GM18867 (cell line): ENCODE measurements around the gene PAOX.
"Not testable (repeated sequence)": the region's sequence is repeated elsewhere in the genome, so short reads cannot be mapped to it uniquely, and the experiment has no call there.

Experiments
- ATAC-seq: cut with Tn5 transposase; IDR thresholded peaks from one replicate; pipeline ENCODE4 v1.9.1; 2021; ENCODE audit warnings: mild to moderate bottlenecking, moderate library complexity; ENCODE audit not compliant: unreplicated experiment

The PAOX gene

DNA sequence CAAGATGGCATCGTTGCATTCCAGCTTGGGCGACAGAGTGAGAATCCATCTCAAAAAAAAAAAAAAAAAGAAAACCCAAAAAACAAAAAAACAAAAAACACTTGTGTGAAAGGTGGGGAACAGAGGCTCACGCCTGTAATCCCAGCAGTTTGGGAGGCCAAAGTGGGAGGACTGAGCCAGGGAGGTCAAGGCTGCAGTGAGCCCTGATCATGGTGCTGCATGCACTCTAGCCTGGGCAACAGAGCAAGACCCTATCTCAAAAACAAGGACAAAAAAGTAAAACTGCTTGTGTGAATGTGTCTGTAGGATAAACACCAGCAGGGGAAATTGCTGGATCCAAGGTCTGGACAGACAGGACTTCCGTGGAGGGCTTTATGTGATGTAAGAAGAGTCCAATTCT lies 4.5 kb downstream of the PAOX start:
- ATAC-seq, result no peak

DNA sequence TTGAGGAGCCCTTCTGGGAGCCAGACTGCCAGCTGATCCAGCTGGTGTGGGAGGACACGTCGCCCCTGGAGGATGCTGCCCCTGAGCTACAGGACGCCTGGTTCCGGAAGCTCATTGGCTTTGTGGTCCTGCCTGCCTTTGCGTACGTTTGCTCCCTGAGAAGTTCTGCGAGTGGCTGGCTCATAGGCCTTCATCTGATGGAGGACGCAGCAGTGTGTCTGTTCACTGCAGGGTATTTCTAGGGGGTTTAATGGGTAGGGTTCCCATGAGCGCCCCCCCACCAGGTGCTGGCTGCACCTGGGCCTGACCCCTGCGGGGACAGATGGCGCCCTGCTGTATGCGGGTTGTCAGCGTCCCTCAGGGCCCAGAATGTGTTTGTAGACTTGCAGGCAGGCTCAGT lies 5.0 kb downstream of the PAOX start:
- no peak for ATAC-seq

- no peak for ATAC-seq
These were observed 6.2 kb downstream of the PAOX start for GRCh38 chr10:133385214-133385613.

DNA sequence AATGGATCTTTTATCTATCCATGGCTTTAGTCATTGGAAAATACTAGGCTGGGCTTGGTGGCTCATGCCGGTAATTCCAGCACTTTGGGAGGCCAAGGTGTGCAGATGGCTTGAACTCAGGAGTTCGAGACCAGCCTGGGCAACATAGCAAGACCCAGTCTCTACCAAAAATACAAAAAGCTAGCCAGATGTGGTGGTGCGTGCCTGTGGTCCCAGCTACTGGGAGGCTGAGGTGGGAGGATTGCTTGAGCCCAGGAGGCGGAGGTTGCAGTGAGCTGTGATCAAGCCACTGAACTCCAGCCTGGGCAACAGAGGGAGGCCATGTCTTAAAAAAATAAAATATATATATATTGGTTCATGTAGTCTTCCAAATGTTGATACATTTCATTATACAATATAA lies 7.9 kb downstream of the PAOX start:
- not testable (repeated sequence) for ATAC-seq

DNA sequence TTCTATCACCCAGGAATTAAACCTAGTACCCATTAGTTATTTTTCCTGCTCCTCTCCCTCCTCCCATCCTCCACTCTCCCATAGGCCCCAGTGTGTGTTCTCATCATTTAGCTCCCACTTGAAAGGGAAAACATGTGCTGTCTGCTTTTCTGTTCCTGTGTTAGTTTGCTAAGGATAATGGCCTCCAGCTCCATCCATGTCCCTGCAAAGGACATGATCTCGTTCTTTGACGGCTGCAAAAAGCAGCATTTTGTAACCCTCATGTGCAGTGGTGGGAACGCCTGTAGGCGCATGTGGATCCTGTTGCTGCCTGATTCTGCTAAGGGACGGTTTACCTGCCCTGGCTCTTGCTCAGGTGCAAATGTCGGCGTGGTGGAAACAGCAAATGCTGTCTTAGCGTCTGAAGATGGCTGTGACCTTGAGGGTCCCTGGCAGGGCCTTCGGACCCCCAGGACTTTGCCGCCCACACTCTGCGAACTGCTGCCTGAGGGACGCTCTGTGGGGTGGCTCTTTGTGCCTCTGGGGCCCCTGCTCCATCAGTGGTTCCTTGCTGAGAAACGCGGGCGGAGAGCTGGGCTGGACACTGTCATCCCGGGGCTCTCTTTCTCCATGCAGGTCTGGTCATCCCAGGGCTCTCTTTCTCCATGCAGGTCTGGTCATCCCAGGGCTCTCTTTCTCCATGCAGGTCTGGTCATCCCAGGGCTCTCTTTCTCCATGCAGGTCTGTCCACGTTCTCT lies 9.3 kb downstream of the PAOX start:
- ATAC-seq, result peak; percentile 6

GRCh38 chr10:133388973-133389818 lies 10.1 kb downstream of the PAOX start:
- peak; percentile 82 for ATAC-seq

DNA sequence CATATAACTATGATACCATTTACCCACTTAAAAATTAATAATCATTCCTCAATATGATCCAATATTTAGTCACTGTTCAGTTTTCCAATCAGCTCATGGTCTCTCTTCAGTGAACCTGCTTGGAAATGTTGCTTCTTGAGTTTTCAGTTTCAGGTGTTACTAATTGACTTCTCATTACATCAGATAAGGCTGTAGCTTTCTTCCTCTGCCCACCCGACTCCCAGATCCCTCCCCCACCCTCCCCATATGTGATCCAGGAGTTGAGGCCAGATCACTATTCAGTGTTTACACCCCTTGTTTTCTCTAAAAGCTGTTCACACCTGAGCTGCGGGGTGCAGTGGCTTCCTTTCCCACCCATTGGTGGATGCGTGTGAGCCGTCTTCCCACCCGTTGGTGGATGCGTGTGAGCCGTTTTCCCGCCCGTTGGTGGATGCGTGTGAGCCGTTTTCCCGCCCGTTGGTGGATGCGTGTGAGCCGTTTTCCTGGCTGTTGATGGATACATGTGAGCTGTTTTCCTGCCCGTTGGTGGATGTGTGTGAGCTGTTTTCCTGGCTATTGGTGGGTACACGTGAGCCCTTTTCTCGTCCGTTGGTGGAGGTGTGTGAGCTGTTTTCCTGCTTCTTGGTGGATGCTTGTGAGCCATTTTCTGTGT lies 11.7 kb downstream of the PAOX start:
- no peak for ATAC-seq

- no peak for ATAC-seq
These were observed 12.2 kb downstream of the PAOX start for GRCh38 chr10:133391249-133391635.

DNA sequence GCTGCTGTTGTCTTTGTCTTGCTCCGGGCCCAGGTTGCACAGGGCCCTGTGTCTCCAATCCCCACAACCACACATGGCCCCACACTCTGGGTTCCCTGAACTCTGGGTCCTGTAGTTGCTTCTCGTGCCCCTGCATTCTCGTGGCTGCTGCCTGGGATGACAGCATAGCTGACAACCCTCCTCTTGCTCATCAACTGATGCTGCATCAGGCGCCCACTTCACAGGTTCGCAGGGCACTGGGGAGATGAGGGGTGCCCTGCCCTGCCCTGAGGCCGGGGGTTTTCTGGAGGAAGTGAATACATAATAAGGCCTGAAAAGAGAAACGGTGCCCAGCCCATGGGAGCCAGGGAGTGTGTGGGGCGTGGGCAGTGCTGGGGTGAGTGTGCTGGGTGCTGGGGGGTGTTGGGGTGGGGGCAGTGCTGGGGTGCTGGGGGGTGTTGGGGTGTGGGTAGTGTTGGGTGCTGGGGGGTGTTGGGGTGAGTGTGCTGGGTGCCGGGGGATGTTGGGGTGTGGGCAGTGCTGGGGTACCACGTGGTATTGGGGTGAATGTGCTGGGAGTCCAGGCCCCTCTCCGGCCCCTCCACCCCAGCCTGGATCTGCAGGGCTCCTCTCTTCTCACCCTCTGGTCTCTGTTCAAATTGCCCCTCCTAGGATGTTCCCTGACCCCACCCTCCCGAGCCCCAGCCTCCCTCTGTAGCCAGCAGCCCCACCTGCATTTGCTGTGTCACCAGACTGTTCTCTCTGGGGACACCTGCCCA lies 12.9 kb downstream of the PAOX start:
- ATAC-seq, result no peak

DNA sequence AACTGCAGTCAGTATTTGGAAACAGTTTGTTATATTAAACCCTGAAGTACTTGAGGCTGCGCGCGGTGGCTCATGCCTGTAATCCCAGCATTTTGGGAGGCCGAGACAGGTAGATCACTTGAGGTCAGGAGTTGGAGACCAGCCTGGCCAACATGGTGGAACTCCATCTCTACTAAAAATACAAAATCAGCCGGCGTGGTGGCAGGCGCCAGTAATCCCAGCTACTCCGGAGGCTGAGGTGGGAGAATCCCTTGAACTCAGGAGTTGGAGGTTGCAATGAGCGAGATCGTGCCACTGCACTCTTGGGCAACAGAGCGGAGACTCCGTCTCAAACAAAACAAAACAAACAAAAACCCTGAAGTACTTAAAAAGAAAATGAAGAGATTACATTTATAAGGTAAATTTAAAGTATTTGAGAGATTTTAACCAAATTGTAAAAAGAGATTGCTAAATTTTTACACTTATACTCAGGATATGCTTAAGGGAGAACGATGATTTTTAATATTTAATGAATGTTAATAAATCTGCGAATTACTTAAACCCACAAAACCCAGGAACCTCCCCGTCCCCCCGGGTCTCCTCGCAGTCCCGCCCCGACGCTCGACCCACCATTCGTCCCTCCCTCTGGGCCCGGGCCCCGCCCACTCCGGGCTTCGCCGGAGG lies 14.5 kb downstream of the PAOX start:
- ATAC-seq, result no peak

DNA sequence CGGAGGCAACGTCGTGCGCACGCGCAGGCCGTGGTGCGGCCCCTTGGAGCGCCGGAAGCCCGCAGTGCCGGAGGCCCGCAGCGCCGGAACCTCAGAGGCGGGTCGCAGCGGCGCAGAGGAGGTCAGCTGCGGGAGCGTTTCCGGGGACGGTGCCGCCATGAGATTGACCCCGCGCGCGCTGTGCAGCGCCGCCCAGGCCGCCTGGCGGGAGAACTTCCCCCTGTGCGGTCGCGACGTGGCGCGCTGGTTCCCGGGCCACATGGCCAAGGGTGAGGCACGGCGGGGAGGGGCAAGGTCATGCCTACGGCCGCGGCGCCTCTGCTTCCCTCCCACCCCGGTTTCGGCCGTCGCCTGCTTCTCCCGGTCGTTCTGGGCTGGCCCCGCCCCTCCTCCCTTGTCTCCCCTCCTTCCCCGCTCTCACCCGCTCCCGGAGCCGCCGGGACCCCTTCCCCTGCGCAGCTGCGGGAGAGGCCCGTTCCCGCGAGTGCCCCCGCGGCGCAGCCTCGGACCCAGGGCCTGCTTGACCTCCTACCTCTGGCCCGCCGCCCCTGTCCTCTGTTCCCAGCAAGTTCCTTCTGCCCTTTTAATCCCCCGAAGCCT lies 15.1 kb downstream of the PAOX start, which contains the start of gene MTG1:
Gene MTG1, plus strand, starts transcription at position 94 of the 600 bp plus-strand sequence. Its CDS starts 64 bp downstream, at position 158.
- peak; percentile 74 for ATAC-seq

GRCh38 chr10:133394801-133395221 lies 15.7 kb downstream of the PAOX start:
- no peak for ATAC-seq

- no peak for ATAC-seq
These were observed 17.1 kb downstream of the PAOX start for GRCh38 chr10:133396035-133396624.

DNA sequence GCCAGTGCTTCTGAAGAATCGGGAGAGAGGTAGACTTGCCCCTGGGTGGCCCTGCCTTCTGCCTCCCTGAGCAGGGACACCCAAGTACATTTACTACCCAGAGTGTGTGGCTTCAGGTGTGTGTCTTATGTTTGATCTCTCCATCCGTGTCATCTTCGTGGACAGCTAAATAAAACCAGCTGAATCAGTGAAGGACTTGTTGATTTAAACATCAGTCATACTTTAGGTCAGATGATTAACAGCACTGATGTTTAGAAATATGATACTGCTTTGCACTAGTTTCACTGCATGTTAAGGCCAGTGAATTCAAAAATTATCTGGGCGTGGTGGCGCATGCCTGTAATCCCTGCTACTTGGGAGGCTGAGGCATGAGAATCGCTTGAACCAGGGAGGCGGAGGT lies 18.9 kb downstream of the PAOX start:
- ATAC-seq, result no peak

GRCh38 chr10:133399123-133399601 lies 20.1 kb downstream of the PAOX start:
- no peak for ATAC-seq

DNA sequence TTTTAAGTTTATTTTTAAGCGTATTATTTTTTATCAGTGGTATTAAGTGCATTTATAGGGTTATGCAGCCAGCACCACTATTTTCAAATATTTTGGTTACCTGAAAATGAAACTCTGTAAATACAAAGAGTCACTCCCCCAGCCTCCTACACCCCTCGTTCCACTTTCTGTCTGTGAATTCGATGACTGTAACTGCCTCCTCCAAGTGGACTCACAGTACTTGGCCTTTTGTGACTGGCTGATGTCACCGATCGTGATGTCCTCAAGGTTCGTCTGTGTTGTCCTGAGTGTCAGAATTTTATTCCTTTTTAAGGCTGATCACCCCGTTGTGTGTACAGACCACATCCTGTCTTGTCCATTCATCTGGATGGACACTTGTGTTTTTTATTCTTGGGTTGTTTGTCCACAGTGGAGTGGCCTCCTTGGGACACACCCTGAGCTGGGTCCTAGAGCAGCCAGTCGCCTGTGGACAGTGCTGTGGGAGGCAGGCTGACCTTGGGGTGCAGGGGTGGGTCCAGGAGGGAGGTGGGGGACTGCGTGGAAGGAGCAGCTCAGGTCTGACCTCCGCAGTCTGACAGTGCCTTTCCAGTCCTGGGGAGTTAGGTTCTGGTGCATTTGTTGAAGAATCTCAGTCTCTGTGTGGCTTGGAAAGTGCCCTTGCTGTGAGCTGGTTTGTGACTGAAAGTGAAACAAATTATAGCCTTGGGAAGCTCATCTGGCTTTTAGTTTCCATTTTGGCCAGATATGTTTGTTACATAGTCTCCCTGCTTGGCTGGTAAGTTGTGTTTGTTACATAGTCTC lies 21.8 kb downstream of the PAOX start:
- ATAC-seq, result peak; percentile 77

- peak; percentile 11 for ATAC-seq
These were observed 22.4 kb downstream of the PAOX start for GRCh38 chr10:133401500-133401899.

GRCh38 chr10:133401981-133402725 lies 23.1 kb downstream of the PAOX start:
- ATAC-seq, result no peak
